ENCODE data around the gene CDC45. TPM values are rescaled to one million over a fixed set of nuclear protein-coding genes. Genes with fewer than 3 reads are reported as not detected.

The CDC45 gene
- total and polyA plus RNA-seq, 2 of the 13 experiments (the other 11 are each of a cell fraction or from before 2014, with no cell fraction given): 14.4 to 36.3 TPM

DNA sequence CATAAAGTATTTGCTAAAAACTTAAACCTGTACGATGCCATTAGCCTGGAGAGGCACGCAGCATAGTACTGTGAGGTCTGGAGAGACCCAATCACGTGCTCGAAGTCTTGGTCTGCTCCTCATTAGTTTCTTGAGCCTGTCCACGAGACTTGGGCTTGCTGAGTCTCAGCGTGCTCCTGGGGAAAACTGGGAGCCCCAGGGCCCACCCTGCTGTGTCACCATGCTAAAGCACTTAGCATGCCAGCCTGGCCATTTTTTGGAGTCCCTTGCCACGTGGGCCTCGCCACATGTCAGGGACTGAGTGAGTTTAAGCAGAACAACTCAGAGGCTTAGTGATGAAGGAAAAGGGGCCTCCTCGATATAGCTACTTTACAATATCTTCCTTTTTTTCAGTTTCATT lies 2.6 kb downstream of the CDC45 start:
- FAIRE-seq: no peak
- Histone ChIP-seq H3K4me2 (ENCODE audit: low read depth, low read length) (no peak overlapping the region), H3K79me2 (ENCODE audit: insufficient read depth, low read length) (peaks cover 24% of the 10 kb centered on the region), H3K36me3 (replicated peaks in 1 of 2; ENCODE audit: control insufficient read depth in 1 of 2, insufficient read depth in 2 of 2, low read length in 2 of 2) (peaks cover 4 to 29% of the 10 kb centered on the region in 2 experiments; a peak in 4 of 5 replicates), H2AFZ (ENCODE audit: low read length) (no peak overlapping the region), H3K9ac (ENCODE audit: insufficient read depth, low read depth, low read length) (no peak overlapping the region), H3K27ac (ENCODE audit: extremely low read length, insufficient read depth, low read length) (no peak overlapping the region), H3K9me3 (ENCODE audit: low read length) (no peaks in the 10 kb centered on the region), H3K4me1 (ENCODE audit: insufficient read depth, low read length) (peaks cover 16% of the 10 kb centered on the region), H3K4me3 (replicated peaks in 1 of 3; ENCODE audit: insufficient read depth in 1 of 3, low read depth in 2 of 3, low read length in 3 of 3) (no peak overlapping the region), H4K20me1 (ENCODE audit: insufficient read depth, low read length) (peaks cover 11% of the 10 kb centered on the region; the same call in 1 of the 2 replicates), H3K27me3 (ENCODE audit: control insufficient read depth in 1 of 2, insufficient read depth in 2 of 2, low read length in 2 of 2) (no peaks in the 10 kb centered on the region; a peak in 1 of 5 replicates)
- in situ Hi-C loops (cut with HindIII; ENCODE audit: extremely low pct_ligation_motif_present, low pct_unique_long_range_greater_than_20kb) (loop anchor here (5.0 to 10.0 kb wide), 2 partner anchors 63 to 145 kb away; no protein-coding TSS in a partner anchor), intact Hi-C loops (cut with micrococcal nuclease; ENCODE audit: unreplicated experiment) (no loop called here)
- no peak for ATAC-seq
- 97% methylated on average over 7 of the region's 9 CpGs for WGBS (ENCODE audit: low lambda C conversion rate)
- ChIA-PET POLR2A (no interaction called here), CTCF (ENCODE audit: low intra/inter-chr PET ratio, low total read pairs) (no interaction called here)
- BruUV-seq (replicated peaks): no TSS peak
- TF ChIP-seq ZNF260 (CRISPR knock-in tag; IDR thresholded peaks at IDR 0.05; ENCODE audit: borderline replicate concordance, low read depth) (no peak), NCOR1 (IDR thresholded peaks at IDR 0.05; ENCODE audit: borderline replicate concordance, low read length) (no peak), KLF11 (CRISPR knock-in tag; IDR thresholded peaks at IDR 0.05) (no peak), TOE1 (CRISPR knock-in tag; IDR thresholded peaks at IDR 0.05) (no peak), IKZF4 (CRISPR knock-in tag; IDR thresholded peaks at IDR 0.05; ENCODE audit: borderline replicate concordance, low read depth, not compliant biosample characterization) (no peak), HCFC1 (IDR thresholded peaks at IDR 0.05; ENCODE audit: low read depth, low read length) (no peak), ZNF678 (CRISPR knock-in tag; IDR thresholded peaks at IDR 0.05) (no peak), ZNF326 (CRISPR knock-in tag; IDR thresholded peaks at IDR 0.05; ENCODE audit: borderline replicate concordance) (no peak), DMAP1 (CRISPR knock-in tag; IDR thresholded peaks at IDR 0.05) (no peak), ZNF567 (CRISPR knock-in tag; IDR thresholded peaks at IDR 0.05; ENCODE audit: borderline replicate concordance) (no peak), SRY (CRISPR knock-in tag; IDR thresholded peaks at IDR 0.05) (no peak), HHEX (CRISPR knock-in tag; IDR thresholded peaks at IDR 0.05) (no peak), AGO2 (optimal IDR thresholded peaks at IDR 0.05; ENCODE audit: low read depth, low read length) (no peak), STAT5B (CRISPR knock-in tag; IDR thresholded peaks at IDR 0.05) (no peak), PTBP1 (IDR thresholded peaks at IDR 0.05; ENCODE audit: low read depth, low read length, poor library complexity, severe bottlenecking) (no peak)
- TF ChIP-seq, protein P1, sequence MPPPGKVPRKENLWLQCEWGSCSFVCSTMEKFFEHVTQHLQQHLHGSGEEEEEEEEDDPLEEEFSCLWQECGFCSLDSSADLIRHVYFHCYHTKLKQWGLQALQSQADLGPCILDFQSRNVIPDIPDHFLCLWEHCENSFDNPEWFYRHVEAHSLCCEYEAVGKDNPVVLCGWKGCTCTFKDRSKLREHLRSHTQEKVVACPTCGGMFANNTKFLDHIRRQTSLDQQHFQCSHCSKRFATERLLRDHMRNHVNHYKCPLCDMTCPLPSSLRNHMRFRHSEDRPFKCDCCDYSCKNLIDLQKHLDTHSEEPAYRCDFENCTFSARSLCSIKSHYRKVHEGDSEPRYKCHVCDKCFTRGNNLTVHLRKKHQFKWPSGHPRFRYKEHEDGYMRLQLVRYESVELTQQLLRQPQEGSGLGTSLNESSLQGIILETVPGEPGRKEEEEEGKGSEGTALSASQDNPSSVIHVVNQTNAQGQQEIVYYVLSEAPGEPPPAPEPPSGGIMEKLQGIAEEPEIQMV (CRISPR knock-in tag; IDR thresholded peaks at IDR 0.05; ENCODE audit: low read depth): no peak
- TF ChIP-seq, protein P2, sequence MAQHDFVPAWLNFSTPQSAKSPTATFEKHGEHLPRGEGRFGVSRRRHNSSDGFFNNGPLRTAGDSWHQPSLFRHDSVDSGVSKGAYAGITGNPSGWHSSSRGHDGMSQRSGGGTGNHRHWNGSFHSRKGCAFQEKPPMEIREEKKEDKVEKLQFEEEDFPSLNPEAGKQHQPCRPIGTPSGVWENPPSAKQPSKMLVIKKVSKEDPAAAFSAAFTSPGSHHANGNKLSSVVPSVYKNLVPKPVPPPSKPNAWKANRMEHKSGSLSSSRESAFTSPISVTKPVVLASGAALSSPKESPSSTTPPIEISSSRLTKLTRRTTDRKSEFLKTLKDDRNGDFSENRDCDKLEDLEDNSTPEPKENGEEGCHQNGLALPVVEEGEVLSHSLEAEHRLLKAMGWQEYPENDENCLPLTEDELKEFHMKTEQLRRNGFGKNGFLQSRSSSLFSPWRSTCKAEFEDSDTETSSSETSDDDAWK (CRISPR knock-in tag; IDR thresholded peaks at IDR 0.05): no peak
- TF ChIP-seq, protein P3, sequence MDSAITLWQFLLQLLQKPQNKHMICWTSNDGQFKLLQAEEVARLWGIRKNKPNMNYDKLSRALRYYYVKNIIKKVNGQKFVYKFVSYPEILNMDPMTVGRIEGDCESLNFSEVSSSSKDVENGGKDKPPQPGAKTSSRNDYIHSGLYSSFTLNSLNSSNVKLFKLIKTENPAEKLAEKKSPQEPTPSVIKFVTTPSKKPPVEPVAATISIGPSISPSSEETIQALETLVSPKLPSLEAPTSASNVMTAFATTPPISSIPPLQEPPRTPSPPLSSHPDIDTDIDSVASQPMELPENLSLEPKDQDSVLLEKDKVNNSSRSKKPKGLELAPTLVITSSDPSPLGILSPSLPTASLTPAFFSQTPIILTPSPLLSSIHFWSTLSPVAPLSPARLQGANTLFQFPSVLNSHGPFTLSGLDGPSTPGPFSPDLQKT (CRISPR knock-in tag; IDR thresholded peaks at IDR 0.05; ENCODE audit: borderline replicate concordance): no peak
- TF ChIP-seq, protein P4, sequence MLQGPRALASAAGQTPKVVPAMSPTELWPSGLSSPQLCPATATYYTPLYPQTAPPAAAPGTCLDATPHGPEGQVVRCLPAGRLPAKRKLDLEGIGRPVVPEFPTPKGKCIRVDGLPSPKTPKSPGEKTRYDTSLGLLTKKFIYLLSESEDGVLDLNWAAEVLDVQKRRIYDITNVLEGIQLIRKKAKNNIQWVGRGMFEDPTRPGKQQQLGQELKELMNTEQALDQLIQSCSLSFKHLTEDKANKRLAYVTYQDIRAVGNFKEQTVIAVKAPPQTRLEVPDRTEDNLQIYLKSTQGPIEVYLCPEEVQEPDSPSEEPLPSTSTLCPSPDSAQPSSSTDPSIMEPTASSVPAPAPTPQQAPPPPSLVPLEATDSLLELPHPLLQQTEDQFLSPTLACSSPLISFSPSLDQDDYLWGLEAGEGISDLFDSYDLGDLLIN (CRISPR knock-in tag; IDR thresholded peaks at IDR 0.05; ENCODE audit: borderline replicate concordance): no peak
- no peak for DNase-seq (ENCODE audit: low spot score)

Measured in HepG2 (cell line).